ENCODE results near the gene ARHGAP12.

Gene ARHGAP12

DNA sequence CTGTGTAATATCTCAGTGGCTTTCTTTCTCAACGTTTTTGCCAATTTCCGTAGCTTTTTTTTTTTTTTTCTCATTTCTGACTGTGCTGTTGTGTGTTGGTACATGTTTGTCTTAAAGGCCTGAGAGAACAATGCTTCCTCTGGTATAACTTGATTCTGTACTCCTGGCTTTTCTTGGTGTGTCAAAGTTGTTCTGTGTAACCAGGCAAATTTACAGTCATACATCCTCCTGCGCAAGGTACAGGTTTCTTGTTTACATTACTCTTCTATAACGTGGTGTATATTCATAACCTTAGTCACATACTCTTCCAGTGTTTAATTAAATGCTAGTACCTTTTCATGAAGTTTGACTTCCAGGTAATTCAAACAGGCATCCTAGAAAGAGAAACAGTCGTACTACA is 8.3 kb upstream of the ARHGAP12 start:
- Histone ChIP-seq H3K27me3 (ENCODE audit: control insufficient read depth in 2 of 2, insufficient read depth in 2 of 2, low read length in 2 of 2) (no peaks in the 10 kb centered on the region), H3K9me3 (ENCODE audit: control insufficient read depth in 2 of 2, low read length in 2 of 2) (no peaks in the 10 kb centered on the region), H3K36me3 (ENCODE audit: control insufficient read depth in 2 of 2, insufficient read depth in 2 of 2, low read length in 2 of 2) (no peaks in the 10 kb centered on the region), H3K27ac (ENCODE audit: low read depth in 2 of 2, low read length in 2 of 2) (peak overlapping the region in 1 of 2 donors; percentile 72), H3K9ac (ENCODE audit: low read depth in 1 of 2, low read length in 2 of 2) (peak overlapping the region in 1 of 2 donors; percentile 51), H3K4me1 (ENCODE audit: control insufficient read depth in 2 of 2, insufficient read depth in 2 of 2, low read length in 2 of 2) (peaks cover 0 to 13% of the 10 kb centered on the region in 2 donors), H3K4me3 (ENCODE audit: low read length in 2 of 2) (peak overlapping the region in 1 of 2 donors; percentile 45)

GRCh38 chr10:31936086-31936485 is 7.5 kb upstream of the ARHGAP12 start:
- Histone ChIP-seq H3K9ac (ENCODE audit: low read depth in 1 of 2, low read length in 2 of 2) (no peak overlapping the region), H3K4me1 (ENCODE audit: control insufficient read depth in 2 of 2, insufficient read depth in 2 of 2, low read length in 2 of 2) (peaks cover 0 to 10% of the 10 kb centered on the region in 2 donors), H3K27ac (ENCODE audit: low read depth in 2 of 2, low read length in 2 of 2) (no peak overlapping the region), H3K4me3 (ENCODE audit: low read length in 2 of 2) (no peak overlapping the region), H3K27me3 (ENCODE audit: control insufficient read depth in 2 of 2, insufficient read depth in 2 of 2, low read length in 2 of 2) (no peaks in the 10 kb centered on the region), H3K9me3 (ENCODE audit: control insufficient read depth in 2 of 2, low read length in 2 of 2) (no peaks in the 10 kb centered on the region), H3K36me3 (ENCODE audit: control insufficient read depth in 2 of 2, insufficient read depth in 2 of 2, low read length in 2 of 2) (no peaks in the 10 kb centered on the region)

GRCh38 chr10:31935678-31936077 is 7.0 kb upstream of the ARHGAP12 start:
- Histone ChIP-seq H3K9ac (ENCODE audit: low read depth in 1 of 2, low read length in 2 of 2) (no peak overlapping the region), H3K4me3 (ENCODE audit: low read length in 2 of 2) (no peak overlapping the region), H3K27me3 (ENCODE audit: control insufficient read depth in 2 of 2, insufficient read depth in 2 of 2, low read length in 2 of 2) (no peaks in the 10 kb centered on the region), H3K27ac (ENCODE audit: low read depth in 2 of 2, low read length in 2 of 2) (no peak overlapping the region), H3K4me1 (ENCODE audit: control insufficient read depth in 2 of 2, insufficient read depth in 2 of 2, low read length in 2 of 2) (peaks cover 1 to 9% of the 10 kb centered on the region in 2 donors), H3K9me3 (ENCODE audit: control insufficient read depth in 2 of 2, low read length in 2 of 2) (no peaks in the 10 kb centered on the region), H3K36me3 (ENCODE audit: control insufficient read depth in 2 of 2, insufficient read depth in 2 of 2, low read length in 2 of 2) (no peaks in the 10 kb centered on the region)

GRCh38 chr10:31932838-31933237 is 4.2 kb upstream of the ARHGAP12 start:
- H3K9ac ChIP-seq (ENCODE audit: low read depth in 1 of 2, low read length in 2 of 2): no peak overlapping the region
- H3K27me3 ChIP-seq (ENCODE audit: control insufficient read depth in 2 of 2, insufficient read depth in 2 of 2, low read length in 2 of 2): no peaks in the 10 kb centered on the region
- H3K9me3 ChIP-seq (ENCODE audit: control insufficient read depth in 2 of 2, low read length in 2 of 2): no peaks in the 10 kb centered on the region
- H3K27ac ChIP-seq (ENCODE audit: low read depth in 2 of 2, low read length in 2 of 2): no peak overlapping the region
- H3K36me3 ChIP-seq (ENCODE audit: control insufficient read depth in 2 of 2, insufficient read depth in 2 of 2, low read length in 2 of 2): no peaks in the 10 kb centered on the region
- no peak overlapping the region for H3K4me3 ChIP-seq (ENCODE audit: low read length in 2 of 2)
- H3K4me1 ChIP-seq (ENCODE audit: control insufficient read depth in 2 of 2, insufficient read depth in 2 of 2, low read length in 2 of 2): peaks cover 11 to 20% of the 10 kb centered on the region in 2 donors

GRCh38 chr10:31930856-31931255 is 2.2 kb upstream of the ARHGAP12 start:
- Histone ChIP-seq H3K27ac (ENCODE audit: low read depth in 2 of 2, low read length in 2 of 2) (no peak overlapping the region), H3K9me3 (ENCODE audit: control insufficient read depth in 2 of 2, low read length in 2 of 2) (no peaks in the 10 kb centered on the region), H3K4me1 (ENCODE audit: control insufficient read depth in 2 of 2, insufficient read depth in 2 of 2, low read length in 2 of 2) (peaks cover 19 to 24% of the 10 kb centered on the region in 2 donors), H3K27me3 (ENCODE audit: control insufficient read depth in 2 of 2, insufficient read depth in 2 of 2, low read length in 2 of 2) (no peaks in the 10 kb centered on the region), H3K36me3 (ENCODE audit: control insufficient read depth in 2 of 2, insufficient read depth in 2 of 2, low read length in 2 of 2) (no peaks in the 10 kb centered on the region), H3K9ac (ENCODE audit: low read depth in 1 of 2, low read length in 2 of 2) (no peak overlapping the region), H3K4me3 (ENCODE audit: low read length in 2 of 2) (peak overlapping the region in 1 of 2 donors; percentile 90)

DNA sequence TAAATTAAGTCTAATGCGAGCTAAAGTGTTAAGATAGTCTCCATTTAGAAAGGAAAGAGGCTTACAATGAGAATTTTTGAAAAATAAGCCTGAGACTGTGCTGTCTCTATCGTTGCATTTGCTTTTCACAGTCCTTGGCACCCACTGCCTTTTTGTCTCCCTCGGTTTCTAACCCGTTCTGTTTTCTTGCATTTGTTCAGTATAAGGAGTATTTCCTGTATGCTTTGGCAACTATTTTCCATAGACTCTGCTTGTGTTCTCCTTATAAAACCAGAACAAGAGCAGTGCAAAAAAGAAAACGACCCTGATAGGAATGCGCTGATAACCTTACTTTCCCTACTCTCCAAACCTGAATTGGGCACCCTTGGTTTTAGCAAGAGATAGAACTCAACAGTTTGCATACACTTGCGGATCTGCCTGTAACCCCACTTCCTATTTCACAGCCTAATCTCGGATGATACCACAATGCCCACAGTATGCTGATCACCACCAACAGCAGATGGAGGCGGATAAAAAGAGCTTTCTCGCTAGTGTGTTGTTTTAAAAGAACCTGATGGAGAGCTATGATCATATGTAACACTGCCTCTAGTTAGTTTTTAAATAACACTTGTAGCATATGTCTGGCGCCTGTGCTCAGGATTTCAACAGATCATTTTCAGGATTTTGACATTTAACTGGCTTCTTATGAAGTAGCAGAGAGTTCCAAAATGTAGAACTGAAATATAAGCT is 1.6 kb upstream of the ARHGAP12 start:
- peaks cover 19 to 24% of the 10 kb centered on the region in 2 donors for H3K4me1 ChIP-seq (ENCODE audit: control insufficient read depth in 2 of 2, insufficient read depth in 2 of 2, low read length in 2 of 2)
- no peaks in the 10 kb centered on the region for H3K36me3 ChIP-seq (ENCODE audit: control insufficient read depth in 2 of 2, insufficient read depth in 2 of 2, low read length in 2 of 2)
- H3K27me3 ChIP-seq (ENCODE audit: control insufficient read depth in 2 of 2, insufficient read depth in 2 of 2, low read length in 2 of 2): no peaks in the 10 kb centered on the region
- peak overlapping the region; percentile 90 to 95 for H3K4me3 ChIP-seq (ENCODE audit: low read length in 2 of 2)
- peak overlapping the region; percentile 88 to 95 for H3K9ac ChIP-seq (ENCODE audit: low read depth in 1 of 2, low read length in 2 of 2)
- peak overlapping the region; percentile 98 for H3K27ac ChIP-seq (ENCODE audit: low read depth in 2 of 2, low read length in 2 of 2)
- no peaks in the 10 kb centered on the region for H3K9me3 ChIP-seq (ENCODE audit: control insufficient read depth in 2 of 2, low read length in 2 of 2)

DNA sequence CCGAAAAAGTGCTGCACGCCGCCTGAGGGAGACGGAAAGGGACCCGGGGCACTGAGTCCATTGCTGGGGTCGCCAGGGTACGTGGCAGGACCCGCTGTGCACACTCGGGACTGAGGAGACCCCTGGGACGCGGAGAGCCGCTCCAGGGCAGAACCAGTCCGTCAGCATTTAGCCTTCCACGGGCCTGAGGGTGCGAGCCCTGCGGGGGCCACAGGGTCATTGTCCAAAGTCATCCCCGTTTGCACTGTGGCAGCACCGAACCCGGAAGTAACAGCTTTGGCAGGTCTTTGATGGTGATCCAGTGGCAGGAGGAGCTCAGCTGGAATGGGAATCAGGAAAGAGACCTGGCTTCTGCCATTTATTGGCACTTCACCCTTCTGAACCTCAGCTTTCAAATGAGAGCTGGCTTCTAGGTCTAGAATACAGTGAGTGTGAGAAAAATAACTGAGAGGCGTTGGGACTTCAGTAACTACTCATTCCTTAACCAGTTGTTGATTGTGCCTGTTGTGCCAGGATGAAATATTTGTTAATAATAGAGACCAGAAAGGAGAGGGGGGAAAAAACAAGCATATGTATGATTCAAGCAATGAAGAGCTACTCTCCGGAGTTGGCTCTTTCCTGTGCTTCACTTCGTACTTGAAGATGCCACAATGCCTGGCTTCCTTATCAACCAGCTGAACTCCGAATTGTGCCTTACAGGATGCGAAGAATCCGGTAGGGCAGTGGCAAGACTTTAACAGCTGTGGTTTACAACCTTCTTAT is 811 bp upstream of the ARHGAP12 start:
- Histone ChIP-seq H3K27me3 (ENCODE audit: control insufficient read depth in 2 of 2, insufficient read depth in 2 of 2, low read length in 2 of 2) (no peaks in the 10 kb centered on the region), H3K4me3 (ENCODE audit: low read length in 2 of 2) (peak overlapping the region; percentile 90 to 95), H3K27ac (ENCODE audit: low read depth in 2 of 2, low read length in 2 of 2) (peak overlapping the region; percentile 98), H3K36me3 (ENCODE audit: control insufficient read depth in 2 of 2, insufficient read depth in 2 of 2, low read length in 2 of 2) (no peaks in the 10 kb centered on the region), H3K4me1 (ENCODE audit: control insufficient read depth in 2 of 2, insufficient read depth in 2 of 2, low read length in 2 of 2) (peaks cover 19 to 24% of the 10 kb centered on the region in 2 donors), H3K9ac (ENCODE audit: low read depth in 1 of 2, low read length in 2 of 2) (peak overlapping the region; percentile 88 to 95), H3K9me3 (ENCODE audit: control insufficient read depth in 2 of 2, low read length in 2 of 2) (no peaks in the 10 kb centered on the region)

- Histone ChIP-seq H3K4me3 (ENCODE audit: low read length in 2 of 2) (peak overlapping the region; percentile 90 to 95), H3K27me3 (ENCODE audit: control insufficient read depth in 2 of 2, insufficient read depth in 2 of 2, low read length in 2 of 2) (no peaks in the 10 kb centered on the region), H3K9ac (ENCODE audit: low read depth in 1 of 2, low read length in 2 of 2) (peak overlapping the region; percentile 63 to 95), H3K4me1 (ENCODE audit: control insufficient read depth in 2 of 2, insufficient read depth in 2 of 2, low read length in 2 of 2) (peaks cover 19 to 24% of the 10 kb centered on the region in 2 donors), H3K27ac (ENCODE audit: low read depth in 2 of 2, low read length in 2 of 2) (peak overlapping the region; percentile 98), H3K9me3 (ENCODE audit: control insufficient read depth in 2 of 2, low read length in 2 of 2) (no peaks in the 10 kb centered on the region), H3K36me3 (ENCODE audit: control insufficient read depth in 2 of 2, insufficient read depth in 2 of 2, low read length in 2 of 2) (no peaks in the 10 kb centered on the region)
These were observed 615 bp downstream of the ARHGAP12 start for GRCh38 chr10:31927884-31928548.

DNA sequence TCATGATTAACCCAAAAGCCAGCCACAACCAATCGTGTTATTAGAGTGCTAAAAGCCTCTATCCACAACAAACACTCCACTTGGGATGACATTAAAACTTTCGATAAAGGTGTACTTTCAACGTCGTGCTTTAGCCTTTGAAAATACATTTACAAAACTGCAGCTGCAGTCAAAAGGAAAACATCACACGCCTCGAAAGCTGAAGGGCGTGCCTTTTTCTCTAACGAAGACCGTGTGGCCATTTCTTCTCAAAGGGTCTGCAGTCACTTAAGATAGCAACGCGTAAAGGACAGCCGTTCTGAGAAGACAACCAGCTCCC is 1.1 kb downstream of the ARHGAP12 start:
- peak overlapping the region; percentile 90 to 95 for H3K4me3 ChIP-seq (ENCODE audit: low read length in 2 of 2)
- no peaks in the 10 kb centered on the region for H3K36me3 ChIP-seq (ENCODE audit: control insufficient read depth in 2 of 2, insufficient read depth in 2 of 2, low read length in 2 of 2)
- no peaks in the 10 kb centered on the region for H3K9me3 ChIP-seq (ENCODE audit: control insufficient read depth in 2 of 2, low read length in 2 of 2)
- no peaks in the 10 kb centered on the region for H3K27me3 ChIP-seq (ENCODE audit: control insufficient read depth in 2 of 2, insufficient read depth in 2 of 2, low read length in 2 of 2)
- peaks cover 19 to 24% of the 10 kb centered on the region in 2 donors for H3K4me1 ChIP-seq (ENCODE audit: control insufficient read depth in 2 of 2, insufficient read depth in 2 of 2, low read length in 2 of 2)
- H3K9ac ChIP-seq (ENCODE audit: low read depth in 1 of 2, low read length in 2 of 2): peak overlapping the region; percentile 58 to 95
- H3K27ac ChIP-seq (ENCODE audit: low read depth in 2 of 2, low read length in 2 of 2): peak overlapping the region; percentile 98
